ENCODE measurements around the gene RAET1G.
A peak's percentile ranks its signal among the peaks of the same experiment; 100 is the strongest.

RAET1G gene

DNA sequence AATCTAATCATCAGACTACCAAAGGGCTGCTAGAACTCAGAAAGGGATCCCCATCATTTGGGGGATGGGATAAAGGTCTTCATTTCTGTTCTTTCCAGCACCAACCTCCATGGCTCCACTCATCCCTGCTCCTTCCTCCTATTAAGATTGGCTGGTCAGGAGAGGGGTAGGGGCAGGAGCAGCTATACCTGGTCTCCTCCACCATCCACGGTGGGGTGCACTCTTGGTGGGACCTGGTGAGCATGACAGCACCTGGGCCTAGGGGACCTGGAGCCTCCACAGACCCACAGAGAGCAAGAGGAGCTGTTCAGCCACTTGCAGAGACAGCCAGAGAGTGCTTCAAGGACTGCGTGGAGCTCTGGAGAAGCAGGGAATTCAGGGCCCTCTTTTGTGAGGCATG, 12.7 kb upstream of the RAET1G start:
- H3K4me2 ChIP-seq (ENCODE audit: low read length): no peak overlapping the region
- no peak overlapping the region for H3K9ac ChIP-seq (ENCODE audit: low read length)
- H3K79me2 ChIP-seq (ENCODE audit: low read length): no peaks in the 10 kb centered on the region
- no peak overlapping the region for H3K27ac ChIP-seq (ENCODE audit: low read length)
- TF ChIP-seq, protein P1, sequence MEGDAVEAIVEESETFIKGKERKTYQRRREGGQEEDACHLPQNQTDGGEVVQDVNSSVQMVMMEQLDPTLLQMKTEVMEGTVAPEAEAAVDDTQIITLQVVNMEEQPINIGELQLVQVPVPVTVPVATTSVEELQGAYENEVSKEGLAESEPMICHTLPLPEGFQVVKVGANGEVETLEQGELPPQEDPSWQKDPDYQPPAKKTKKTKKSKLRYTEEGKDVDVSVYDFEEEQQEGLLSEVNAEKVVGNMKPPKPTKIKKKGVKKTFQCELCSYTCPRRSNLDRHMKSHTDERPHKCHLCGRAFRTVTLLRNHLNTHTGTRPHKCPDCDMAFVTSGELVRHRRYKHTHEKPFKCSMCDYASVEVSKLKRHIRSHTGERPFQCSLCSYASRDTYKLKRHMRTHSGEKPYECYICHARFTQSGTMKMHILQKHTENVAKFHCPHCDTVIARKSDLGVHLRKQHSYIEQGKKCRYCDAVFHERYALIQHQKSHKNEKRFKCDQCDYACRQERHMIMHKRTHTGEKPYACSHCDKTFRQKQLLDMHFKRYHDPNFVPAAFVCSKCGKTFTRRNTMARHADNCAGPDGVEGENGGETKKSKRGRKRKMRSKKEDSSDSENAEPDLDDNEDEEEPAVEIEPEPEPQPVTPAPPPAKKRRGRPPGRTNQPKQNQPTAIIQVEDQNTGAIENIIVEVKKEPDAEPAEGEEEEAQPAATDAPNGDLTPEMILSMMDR (IDR thresholded peaks at IDR 0.05; ENCODE audit: low read depth, low read length): no peak
- TF ChIP-seq EZH2phosphoT487 (IDR thresholded peaks at IDR 0.05; ENCODE audit: low read depth): no peak
- H3K27me3 ChIP-seq (ENCODE audit: low read depth, low read length): peaks cover 54% of the 10 kb centered on the region
- H3K9me3 ChIP-seq (ENCODE audit: insufficient read depth, low read length): no peaks in the 10 kb centered on the region
- H2AFZ ChIP-seq (ENCODE audit: low read depth, low read length): no peak overlapping the region
- no peak overlapping the region for H3K4me3 ChIP-seq (ENCODE audit: low read length)
- H4K20me1 ChIP-seq (ENCODE audit: insufficient read depth, low read length): no peaks in the 10 kb centered on the region
- peaks cover 19% of the 10 kb centered on the region for H3K4me1 ChIP-seq (ENCODE audit: low read length)
- no peaks in the 10 kb centered on the region for H3K36me3 ChIP-seq (replicated peaks; ENCODE audit: low read depth, low read length)

DNA sequence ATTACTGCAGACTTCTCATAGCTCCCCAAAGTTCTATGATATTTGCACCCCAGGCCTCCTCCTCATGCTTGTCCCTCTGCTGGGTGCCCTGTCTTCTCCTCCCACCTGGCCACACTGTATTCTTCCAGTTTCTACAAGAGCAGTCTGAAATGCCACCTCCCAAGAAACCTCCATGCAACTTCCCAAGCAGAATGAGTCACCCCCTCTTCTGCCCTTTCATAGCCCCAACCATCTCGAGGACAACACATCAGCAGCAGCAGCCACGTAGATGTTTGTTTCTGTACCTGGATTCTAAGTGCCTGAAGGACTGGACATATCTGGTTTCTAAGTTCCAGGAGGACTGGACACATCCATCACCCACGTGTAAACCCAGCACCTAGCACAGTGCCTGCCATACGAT, 12.3 kb upstream of the RAET1G start:
- no peak overlapping the region for H3K4me2 ChIP-seq (ENCODE audit: low read length)

DNA sequence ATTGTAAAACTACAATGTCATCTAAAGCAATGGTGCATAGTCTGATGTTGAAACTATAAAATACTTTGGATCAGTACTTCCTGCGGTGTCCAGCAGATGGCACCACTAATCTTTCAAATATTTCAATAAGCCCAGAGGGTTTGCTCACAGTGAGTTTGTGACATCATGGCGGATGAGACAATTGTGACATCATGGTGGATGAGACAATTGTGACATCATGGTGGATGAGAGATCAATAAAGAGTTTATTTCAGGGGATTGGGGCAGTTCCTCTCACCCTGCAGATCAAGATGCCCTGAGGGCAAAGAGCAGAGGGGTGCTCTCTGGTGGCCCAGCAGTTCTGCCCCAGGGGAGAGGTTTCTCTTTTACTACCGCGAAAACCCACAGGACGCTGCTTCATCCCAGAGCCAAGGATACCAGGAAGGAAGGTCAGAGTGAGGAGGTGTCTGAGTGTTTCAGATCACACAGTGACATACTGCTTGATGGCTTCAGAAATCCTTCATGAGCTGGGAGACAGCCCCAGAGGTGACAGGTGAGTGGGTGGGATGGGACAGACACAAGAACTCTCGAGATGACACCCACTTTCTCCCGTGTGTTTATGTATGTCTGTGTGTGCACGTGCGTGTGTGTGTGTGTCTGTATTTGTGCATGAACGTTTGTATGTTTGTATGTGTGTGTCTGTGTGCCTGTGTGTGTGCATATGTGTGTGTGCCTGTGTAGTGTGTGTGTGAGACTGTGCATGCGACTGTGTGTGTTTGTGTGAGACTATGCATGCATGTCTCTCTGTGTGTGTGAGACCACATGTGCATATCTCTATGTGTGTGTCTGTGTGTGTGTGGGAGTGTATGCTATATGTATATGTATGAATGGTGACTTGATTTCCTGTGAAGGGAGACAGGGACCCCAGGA, 11.6 kb upstream of the RAET1G start:
- peak overlapping the region; percentile 24 for H3K4me2 ChIP-seq (ENCODE audit: low read length)
- no peaks in the 10 kb centered on the region for H3K79me2 ChIP-seq (ENCODE audit: low read length)
- no peaks in the 10 kb centered on the region for H3K36me3 ChIP-seq (replicated peaks; ENCODE audit: low read depth, low read length)
- no peaks in the 10 kb centered on the region for H3K9me3 ChIP-seq (ENCODE audit: insufficient read depth, low read length)
- TF ChIP-seq EZH2phosphoT487 (IDR thresholded peaks at IDR 0.05; ENCODE audit: low read depth): no peak
- TF ChIP-seq, protein P1 (IDR thresholded peaks at IDR 0.05; ENCODE audit: low read depth, low read length): peak; percentile 66
- no peaks in the 10 kb centered on the region for H4K20me1 ChIP-seq (ENCODE audit: insufficient read depth, low read length)
- H3K27ac ChIP-seq (ENCODE audit: low read length): no peak overlapping the region
- H3K27me3 ChIP-seq (ENCODE audit: low read depth, low read length): peaks cover 50% of the 10 kb centered on the region
- peaks cover 12% of the 10 kb centered on the region for H3K4me1 ChIP-seq (ENCODE audit: low read length)
- H2AFZ ChIP-seq (ENCODE audit: low read depth, low read length): no peak overlapping the region
- H3K4me3 ChIP-seq (ENCODE audit: low read length): 0 out of 2 replicates have a peak overlapping the region, but pooled peaks have one; percentile 26
- H3K9ac ChIP-seq (ENCODE audit: low read length): no peak overlapping the region

More for the DNA sequence above, 12.3 kb upstream of the RAET1G start:
- Histone ChIP-seq H3K9me3 (ENCODE audit: insufficient read depth, low read length) (no peaks in the 10 kb centered on the region), H3K9ac (ENCODE audit: low read length) (no peak overlapping the region), H3K4me3 (ENCODE audit: low read length) (no peak overlapping the region), H2AFZ (ENCODE audit: low read depth, low read length) (no peak overlapping the region), H3K27me3 (ENCODE audit: low read depth, low read length) (peaks cover 52% of the 10 kb centered on the region), H3K4me1 (ENCODE audit: low read length) (peaks cover 19% of the 10 kb centered on the region), H3K27ac (ENCODE audit: low read length) (no peak overlapping the region), H4K20me1 (ENCODE audit: insufficient read depth, low read length) (no peaks in the 10 kb centered on the region), H3K79me2 (ENCODE audit: low read length) (no peaks in the 10 kb centered on the region), H3K36me3 (replicated peaks; ENCODE audit: low read depth, low read length) (no peaks in the 10 kb centered on the region)
- TF ChIP-seq EZH2phosphoT487 (IDR thresholded peaks at IDR 0.05; ENCODE audit: low read depth): no peak
- TF ChIP-seq, protein P1 (IDR thresholded peaks at IDR 0.05; ENCODE audit: low read depth, low read length): no peak

DNA sequence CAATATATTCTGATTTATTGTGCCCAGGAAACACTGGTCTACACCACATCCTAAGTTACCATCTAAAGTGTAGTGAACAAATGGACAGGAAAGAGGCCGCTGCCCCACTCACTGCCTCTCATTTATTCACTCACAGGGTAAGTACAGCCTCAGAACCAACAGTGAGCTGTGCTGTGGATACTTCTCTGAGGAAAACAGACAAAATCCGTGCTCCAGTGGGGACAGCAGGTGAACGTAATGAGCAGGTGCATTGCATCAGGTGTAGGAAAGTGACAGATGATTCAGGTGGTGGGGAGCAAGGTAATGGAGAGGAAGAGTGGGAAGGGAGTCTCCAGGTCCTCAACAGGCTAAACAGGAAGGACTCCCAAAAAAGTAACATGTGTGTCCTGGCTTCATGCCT, 10.5 kb upstream of the RAET1G start:
- H3K4me2 ChIP-seq (ENCODE audit: low read length): no peak overlapping the region
- H3K27me3 ChIP-seq (ENCODE audit: low read depth, low read length): peaks cover 56% of the 10 kb centered on the region
- no peak for TF ChIP-seq EZH2phosphoT487 (IDR thresholded peaks at IDR 0.05; ENCODE audit: low read depth)
- TF ChIP-seq, protein P1 (IDR thresholded peaks at IDR 0.05; ENCODE audit: low read depth, low read length): no peak

More for the DNA sequence above, 10.5 kb upstream of the RAET1G start:
- Histone ChIP-seq H3K36me3 (replicated peaks; ENCODE audit: low read depth, low read length) (no peaks in the 10 kb centered on the region), H3K9me3 (ENCODE audit: insufficient read depth, low read length) (no peaks in the 10 kb centered on the region), H3K27ac (ENCODE audit: low read length) (no peak overlapping the region), H3K4me1 (ENCODE audit: low read length) (peaks cover 5% of the 10 kb centered on the region; the same call in 1 of the 2 replicates), H3K9ac (ENCODE audit: low read length) (no peak overlapping the region), H4K20me1 (ENCODE audit: insufficient read depth, low read length) (no peaks in the 10 kb centered on the region), H3K79me2 (ENCODE audit: low read length) (no peaks in the 10 kb centered on the region), H2AFZ (ENCODE audit: low read depth, low read length) (no peak overlapping the region), H3K4me3 (ENCODE audit: low read length) (no peak overlapping the region)

Measured in OCI-LY3 (cell line).